GM18951 (cell line): ENCODE data around the gene AHRR.
"Not testable (repeated sequence)": the region's sequence is repeated elsewhere in the genome, so short reads cannot be mapped to it uniquely, and the experiment has no call there.

ENCODE experiments used
- POLR2A ChIP-seq: IDR thresholded peaks from 4 replicates; pipeline ENCODE4 v1.6.1; 2011; ENCODE audit warnings: mild to moderate bottlenecking; ENCODE audit not compliant: insufficient read length, insufficient read depth; ENCODE audit errors: extremely low read depth
- in situ Hi-C: fragments of 300-500 bp; cut with MboI; formaldehyde crosslinking; loops from one replicate; pipeline ENCODE4 v1.12.0; 2022; ENCODE audit warnings: low sequenced_read_pairs, mixed read lengths, inconsistent platforms; ENCODE audit not compliant: unreplicated experiment

The AHRR gene

DNA sequence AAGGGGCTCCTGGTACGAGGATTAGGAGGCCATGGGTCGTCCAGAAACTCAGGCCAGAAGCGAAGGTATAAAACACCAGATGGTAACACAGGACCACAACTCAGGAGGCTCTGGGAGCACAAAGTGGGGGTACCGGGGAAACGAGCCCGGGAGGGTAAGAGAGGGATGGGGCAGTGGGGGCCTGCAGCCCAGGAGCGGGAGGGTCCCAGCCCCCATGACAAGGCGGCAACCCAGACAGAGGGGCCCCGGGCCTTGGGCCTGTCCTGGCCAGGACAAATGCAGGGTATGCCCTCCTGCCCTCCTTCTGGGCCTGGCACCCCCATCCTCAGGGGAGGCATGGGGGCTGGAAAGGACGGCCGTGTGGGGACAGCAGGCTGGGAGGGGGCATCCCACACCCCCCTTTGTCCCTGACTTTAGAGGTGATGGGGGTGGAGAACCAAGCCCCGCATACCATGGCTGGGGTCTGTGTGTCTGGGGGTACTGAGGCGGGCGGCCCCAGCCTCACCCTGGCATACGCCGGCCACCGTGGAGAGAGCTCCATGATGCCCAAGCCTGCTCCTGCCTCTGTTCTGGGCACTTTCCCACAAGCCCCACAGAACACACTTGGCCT is 74.5 kb downstream of the AHRR start:
- in situ Hi-C loops: no loop called here
- no peak for TF ChIP-seq POLR2A

DNA sequence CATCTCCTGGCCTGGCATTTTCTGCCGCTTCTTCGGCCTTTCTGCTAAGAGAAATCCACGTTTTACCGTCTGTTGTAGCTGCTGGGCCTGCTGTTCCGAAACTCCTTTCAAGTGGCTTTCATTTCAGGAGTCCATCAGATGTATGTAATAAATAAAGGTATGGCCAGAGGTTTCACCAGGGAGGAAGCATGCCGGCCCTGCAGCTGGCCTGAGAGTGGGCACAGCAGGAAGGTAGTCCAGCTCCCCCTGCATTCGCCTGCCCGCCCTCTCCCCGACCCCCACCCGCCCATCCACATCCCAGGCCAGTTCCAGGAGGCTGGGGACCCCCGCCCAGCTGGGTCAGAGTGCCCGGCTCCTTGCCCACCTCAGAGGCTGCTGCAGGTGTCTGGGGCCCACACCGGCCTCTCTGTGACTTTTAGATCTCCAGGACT is 75.0 kb downstream of the AHRR start:
- TF ChIP-seq POLR2A: no peak
- in situ Hi-C loops: no loop called here

DNA sequence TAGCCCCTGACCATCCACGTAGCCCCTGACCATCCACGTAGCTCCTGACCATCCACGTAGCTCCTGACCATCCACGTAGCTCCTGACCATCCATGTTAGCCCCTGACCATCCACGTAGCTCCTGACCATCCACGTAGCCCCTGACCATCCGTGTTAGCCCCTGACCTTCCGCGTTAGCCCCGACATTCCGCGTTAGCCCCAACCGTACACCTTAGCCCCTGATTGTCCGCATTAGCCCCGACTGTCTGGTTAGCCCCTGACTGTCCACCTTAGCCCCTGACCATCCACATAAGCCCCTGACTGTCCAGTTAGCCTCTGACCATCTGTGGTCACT is 76.6 kb downstream of the AHRR start:
- in situ Hi-C loops: not testable (repeated sequence)

DNA sequence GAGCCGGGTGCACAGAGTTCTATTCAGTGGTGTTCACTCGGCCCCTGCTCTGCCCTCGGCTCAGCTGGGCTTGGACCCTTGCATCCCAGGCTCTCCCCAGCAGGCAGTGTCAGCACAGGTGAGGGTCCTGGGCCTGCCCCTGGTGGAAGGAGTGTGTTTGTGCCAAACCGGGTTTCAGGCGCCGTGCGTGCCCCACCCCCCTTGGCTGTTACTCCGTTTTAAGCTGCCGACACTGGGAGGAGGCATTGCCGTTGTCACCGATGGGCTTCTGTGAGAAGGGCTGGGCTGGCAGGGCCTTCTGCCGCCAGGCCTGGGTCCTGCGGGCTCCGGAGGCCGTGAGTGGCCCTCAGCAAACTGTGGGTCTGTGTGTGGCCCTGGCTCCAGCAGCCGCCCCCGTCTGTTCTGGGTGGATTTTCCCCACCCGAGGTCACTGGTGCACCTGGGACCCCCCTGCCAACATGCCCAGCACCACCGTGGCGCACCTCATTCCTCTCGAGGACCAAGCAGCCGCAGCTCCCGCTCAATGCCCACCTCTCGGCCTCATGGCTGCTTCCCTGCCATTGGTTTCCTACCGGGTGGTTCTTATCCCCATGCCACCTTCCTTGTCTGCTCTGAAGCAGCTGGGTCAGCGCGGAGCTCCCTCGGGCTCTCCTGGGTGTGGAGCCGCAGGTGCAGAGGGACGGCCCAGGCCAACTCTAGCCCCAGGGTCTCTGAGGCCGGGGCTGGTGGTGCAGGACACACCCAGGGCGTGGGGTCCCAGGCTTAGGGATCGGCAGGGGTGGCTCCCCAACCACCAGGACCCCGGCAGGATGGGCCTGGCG is 77.2 kb downstream of the AHRR start:
- in situ Hi-C loops: no loop called here

DNA sequence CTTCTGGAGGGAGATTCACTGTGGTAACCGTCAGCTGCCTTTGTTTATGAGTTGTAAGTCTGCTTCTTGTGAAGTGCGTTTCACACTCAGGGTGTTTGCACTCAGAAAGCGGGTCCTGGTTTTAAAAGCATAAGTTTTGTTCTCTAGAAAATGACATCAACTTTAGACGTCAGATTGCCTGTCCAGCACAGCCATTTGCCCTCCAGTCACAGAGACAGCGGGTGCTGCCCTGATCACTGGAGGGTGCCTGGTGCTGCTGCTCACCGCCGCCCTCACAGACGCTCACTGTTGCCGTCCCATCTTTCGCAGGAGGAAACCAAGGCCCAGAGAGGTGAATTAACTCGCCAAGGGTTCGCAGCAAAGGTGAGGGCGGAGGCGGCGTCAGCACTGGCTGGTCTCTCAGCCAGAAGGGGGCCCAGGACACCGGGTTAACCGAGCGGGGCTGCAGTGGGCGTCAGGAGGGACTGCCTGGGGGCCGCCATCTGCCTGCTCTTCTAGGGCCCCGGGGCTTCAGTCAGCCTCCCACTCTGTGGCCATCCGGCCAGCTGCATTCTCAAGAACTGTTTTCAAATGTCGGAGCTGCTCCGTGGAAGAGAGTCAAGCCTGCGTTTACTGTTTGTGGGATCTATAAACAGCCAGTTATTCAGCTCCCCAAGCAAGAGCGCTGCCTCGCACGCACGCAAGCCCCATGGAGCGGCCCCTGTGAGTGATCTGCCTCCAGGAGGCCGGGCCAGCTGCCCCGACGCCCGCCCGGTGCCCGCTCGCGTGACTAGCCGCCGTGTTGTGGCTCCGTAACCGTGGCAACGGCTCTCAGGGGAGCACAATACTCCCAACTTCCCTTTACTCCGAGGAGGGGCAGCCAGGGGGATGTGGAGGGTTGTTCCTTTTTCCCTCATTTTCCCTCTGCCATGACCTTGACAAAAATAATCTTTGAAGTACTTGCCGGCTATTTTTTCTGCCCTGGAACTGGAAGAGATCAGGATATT is 78.1 kb downstream of the AHRR start:
- peak; percentile 50 for TF ChIP-seq POLR2A
- in situ Hi-C loops: no loop called here

More for the DNA sequence above, 77.2 kb downstream of the AHRR start:
- no peak for TF ChIP-seq POLR2A

DNA sequence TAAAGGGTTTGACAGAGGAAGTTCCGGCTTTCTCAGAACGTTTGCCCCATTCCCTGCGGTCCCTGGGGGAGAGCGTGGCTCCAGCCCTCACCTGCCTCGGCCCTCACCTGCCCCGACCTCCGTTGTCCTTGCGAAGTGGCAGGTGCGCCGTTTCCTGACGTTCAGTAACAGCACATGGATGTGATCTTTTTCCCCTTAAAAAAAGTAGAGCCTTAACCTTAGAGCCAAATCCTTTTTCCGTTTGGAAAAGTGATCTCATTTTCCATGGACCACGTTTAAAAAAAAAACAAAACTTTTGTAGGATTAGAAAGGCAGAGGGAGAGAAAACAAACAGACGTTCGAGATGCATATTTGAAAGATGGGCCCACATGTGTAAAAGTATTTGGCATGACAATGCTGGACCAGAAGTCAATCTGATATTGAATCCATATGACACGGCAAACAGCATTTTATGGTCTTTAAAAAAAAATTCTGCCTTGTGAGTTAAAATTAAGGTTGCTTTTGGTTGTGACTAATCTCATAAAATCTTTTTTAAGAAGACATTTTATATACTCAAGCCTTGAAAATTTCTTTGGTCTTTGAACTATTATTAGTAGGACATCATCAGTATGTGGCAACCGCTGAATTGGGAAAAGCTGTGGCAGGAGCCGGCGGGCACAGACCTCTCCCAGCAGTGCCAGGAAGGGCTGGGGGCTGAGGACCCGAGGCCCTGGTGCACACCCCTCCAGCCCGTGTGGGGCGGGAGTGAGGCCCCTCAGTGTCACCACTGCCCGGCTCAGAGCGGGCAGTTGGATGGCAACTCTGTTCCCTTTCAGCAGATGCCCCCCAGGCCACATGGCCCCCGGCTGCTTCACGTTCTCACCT is 79.0 kb downstream of the AHRR start:
- TF ChIP-seq POLR2A: no peak
- in situ Hi-C loops: no loop called here

DNA sequence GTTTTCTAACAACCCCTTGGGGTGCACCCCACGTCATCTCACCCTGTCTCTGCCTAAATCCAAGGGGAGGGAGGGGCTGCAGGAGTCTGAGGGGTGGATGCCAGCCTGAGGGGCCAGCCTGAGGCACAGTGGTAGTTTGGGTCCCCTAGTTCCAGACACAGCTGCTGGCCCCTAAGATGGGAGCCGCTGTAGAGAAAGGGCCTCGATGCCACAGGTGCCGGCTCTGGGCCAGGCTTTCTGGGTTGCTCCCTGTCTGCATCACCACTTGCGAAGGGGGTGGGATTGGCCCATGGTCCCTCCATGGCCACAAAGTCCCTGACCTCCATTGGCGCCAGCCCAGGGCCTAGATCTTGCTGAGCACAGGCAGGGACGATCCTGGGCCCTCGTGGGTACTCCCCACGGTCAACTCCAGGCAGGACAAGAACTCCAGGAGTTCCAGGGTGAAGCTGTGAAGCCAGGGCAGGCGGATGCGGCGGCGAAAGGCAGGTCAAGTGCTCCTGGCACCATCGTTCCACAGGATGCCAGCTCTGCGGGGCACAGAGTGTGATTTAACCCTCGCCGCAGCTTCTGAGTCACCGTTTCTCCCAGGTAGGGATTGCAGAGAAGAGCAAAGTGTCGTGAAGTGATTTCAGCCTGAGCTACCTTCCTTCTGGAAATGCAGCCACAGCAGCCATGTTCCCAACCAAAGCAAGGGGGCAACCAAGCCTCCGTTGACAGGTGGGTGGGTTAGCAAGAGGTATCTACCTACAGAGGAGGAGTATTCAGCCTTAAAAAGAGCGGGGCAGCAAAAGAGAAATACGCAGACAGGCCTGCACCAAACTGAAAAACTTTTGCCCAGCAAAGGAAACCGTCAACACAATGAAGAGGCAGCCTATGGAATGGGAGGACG is 79.9 kb downstream of the AHRR start:
- in situ Hi-C loops: no loop called here
- TF ChIP-seq POLR2A: no peak

DNA sequence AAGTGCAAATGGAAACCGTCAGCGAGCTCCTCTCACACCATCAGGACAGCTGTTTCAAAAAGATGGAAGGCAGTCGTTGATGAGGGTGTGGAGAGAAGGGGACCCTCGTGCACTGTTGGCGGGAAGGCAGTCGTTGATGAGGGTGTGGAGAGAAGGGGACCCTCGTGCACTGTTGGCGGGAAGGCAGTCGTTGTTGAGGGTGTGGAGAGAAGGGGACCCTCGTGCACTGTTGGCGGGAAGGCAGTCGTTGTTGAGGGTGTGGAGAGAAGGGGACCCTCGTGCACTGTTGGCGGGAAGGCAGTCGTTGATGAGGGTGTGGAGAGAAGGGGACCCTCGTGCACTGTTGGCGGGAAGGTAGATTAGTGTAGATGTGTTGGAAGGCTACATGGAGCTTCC is 80.7 kb downstream of the AHRR start:
- in situ Hi-C loops: not testable (repeated sequence)

DNA sequence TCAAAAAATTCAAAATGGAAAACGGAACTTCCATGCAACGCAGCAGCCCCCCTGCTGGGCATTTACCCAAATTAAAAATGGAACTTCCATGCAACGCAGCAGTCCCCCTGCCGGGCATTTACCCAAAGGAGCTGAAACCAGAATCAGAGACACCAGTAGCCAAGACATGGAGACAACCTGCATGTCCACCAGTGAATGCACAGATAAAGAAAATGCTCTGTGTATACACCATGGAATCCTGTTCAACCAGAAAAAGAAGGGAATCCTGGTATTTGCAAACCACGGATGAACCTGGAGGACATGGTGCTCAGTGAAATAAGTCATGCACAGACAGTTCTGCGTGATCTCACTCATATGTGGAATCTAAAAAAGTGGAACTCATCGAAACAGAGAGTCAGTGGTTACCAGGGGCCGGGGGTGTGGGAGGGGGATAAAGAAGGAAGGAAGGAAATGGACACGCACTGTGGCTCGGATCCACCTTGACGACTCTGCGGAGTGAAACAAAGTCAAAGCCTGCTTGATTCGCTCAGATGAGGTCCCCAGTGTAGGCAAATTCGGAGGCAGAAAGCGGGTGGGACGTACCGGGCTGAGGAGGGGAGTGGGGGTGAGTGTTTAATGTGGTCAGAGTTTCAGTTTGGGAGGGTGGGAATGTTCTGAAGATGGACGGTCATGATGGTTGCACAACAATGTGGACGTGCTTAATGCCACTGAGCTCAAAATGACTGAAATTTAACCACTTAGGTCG is 81.3 kb downstream of the AHRR start:
- in situ Hi-C loops: no loop called here

DNA sequence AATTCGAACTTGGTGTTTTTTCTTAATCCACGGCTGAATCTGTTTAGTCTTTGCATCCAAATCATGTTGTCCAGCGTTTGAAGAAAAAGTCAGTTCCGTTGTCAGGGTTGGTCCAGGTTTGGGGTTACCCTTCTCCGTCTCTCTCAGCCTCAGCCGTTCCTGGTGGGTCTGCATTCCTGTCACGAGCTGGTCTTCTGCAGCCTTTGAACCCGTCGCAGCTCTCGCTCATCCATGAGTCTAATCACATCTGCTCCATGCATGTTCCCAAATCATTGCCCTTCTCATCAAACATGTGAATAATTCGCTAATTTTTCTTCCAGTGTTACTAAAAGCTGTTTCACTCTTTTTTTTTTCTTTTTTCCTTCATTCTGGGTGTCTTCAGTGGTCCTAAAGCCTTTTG is 82.5 kb downstream of the AHRR start:
- in situ Hi-C loops: no loop called here
- no peak for TF ChIP-seq POLR2A

More for the DNA sequence above, 81.3 kb downstream of the AHRR start:
- TF ChIP-seq POLR2A: no peak

DNA sequence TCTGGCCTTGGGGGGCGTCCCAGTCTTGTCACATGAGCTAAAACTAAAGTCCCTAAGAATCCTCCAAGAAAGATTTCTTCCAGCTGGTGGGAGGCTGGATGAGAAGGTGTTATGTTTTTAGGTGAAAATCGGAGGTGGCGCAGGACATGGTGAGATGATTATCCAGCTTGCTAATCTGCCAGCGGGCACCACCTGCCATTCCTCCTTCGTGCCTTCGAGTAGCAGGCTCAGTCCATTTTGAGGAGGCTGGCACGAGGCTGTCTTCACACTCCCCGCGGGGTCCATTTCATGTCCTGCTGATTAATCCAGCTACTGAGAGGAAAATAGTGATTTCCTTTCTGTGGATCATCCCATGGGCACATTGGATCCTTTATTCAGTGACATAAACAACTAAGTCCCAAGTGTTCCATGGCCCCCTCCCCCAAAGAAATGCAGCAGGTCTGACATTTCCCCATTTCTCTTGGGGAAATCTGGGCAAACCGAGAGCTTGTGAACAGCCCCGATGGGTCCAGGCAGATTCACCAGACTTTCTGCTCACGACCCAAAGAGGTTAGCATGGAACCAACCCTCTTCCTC is 83.2 kb downstream of the AHRR start:
- in situ Hi-C loops: no loop called here
- TF ChIP-seq POLR2A: no peak
